VCaP (cell line): ENCODE results near the gene BAHCC1.

Experiments used
- H3K27ac ChIP-seq: fragments of 450-650 bp; 2 replicates; pipeline ENCODE4 v1.5.1; 2017
- CTCF ChIP-seq: fragments of 450-650 bp; conservative IDR thresholded peaks from 2 replicates; pipeline ENCODE4 v1.5.1; 2017; ENCODE audit warnings: mild to moderate bottlenecking, moderate library complexity

BAHCC1 gene

GRCh38 chr17:81457917-81458555, 62.8 kb downstream of the BAHCC1 start:
- no peak overlapping the region for H3K27ac ChIP-seq
- no peak for TF ChIP-seq CTCF

GRCh38 chr17:81458628-81459027, 63.4 kb downstream of the BAHCC1 start:
- H3K27ac ChIP-seq, result no peak overlapping the region
- TF ChIP-seq CTCF, result no peak

- TF ChIP-seq CTCF, result no peak
- H3K27ac ChIP-seq, result no peak overlapping the region
Measured at GRCh38 chr17:81459224-81459623, 64.0 kb downstream of the BAHCC1 start.

GRCh38 chr17:81459864-81460263, 64.6 kb downstream of the BAHCC1 start:
- no peak for TF ChIP-seq CTCF
- no peak overlapping the region for H3K27ac ChIP-seq

GRCh38 chr17:81460856-81461460, 65.7 kb downstream of the BAHCC1 start:
- no peak overlapping the region for H3K27ac ChIP-seq
- TF ChIP-seq CTCF, result no peak

- no peak for TF ChIP-seq CTCF
Measured at GRCh38 chr17:81461607-81462500, 66.6 kb downstream of the BAHCC1 start.

GRCh38 chr17:81462506-81463125, 67.4 kb downstream of the BAHCC1 start:
- no peak overlapping the region for H3K27ac ChIP-seq
- TF ChIP-seq CTCF, result no peak

More at GRCh38 chr17:81461607-81462500, 66.6 kb downstream of the BAHCC1 start:
- no peak overlapping the region for H3K27ac ChIP-seq
